K562 (cell line): ENCODE data around the gene ODAD4. TPM values are rescaled to one million over a fixed set of nuclear protein-coding genes. Genes with fewer than 3 reads are reported as not detected.

ENCODE experiments used
- ATAC-seq: fragments of 200-7000 bp; cut with Tn5 transposase; 3 replicates; pipeline ENCODE4 v1.9.1; 2020; ENCODE audit warnings: moderate library complexity
- BruUV-seq: library from RNA; stranded (reverse); fragments of 400-500 nt; replicated peaks from 2 replicates; lab custom pipeline; 2021; lab: Mats Ljungman, UMichigan
- CTCF ChIA-PET: fragments of 300-600 bp; formaldehyde crosslinking; extraction: SDS; loops from one replicate; lab custom pipeline; 2021; ENCODE audit warnings: low intra/inter-chr PET ratio; lab: Yijun Ruan, JAX
- POLR2A ChIA-PET: fragments of 300-600, 350-650 bp; sonication (Branson Sonifier 250); formaldehyde crosslinking; extraction: SDS; loops from one replicate; lab custom pipeline; 2021; ENCODE audit warnings: antibody characterized with exemption, inconsistent platforms; lab: Yijun Ruan, JAX
- DNase-seq, 4 experiments: peaks; one replicate each; pipeline versions ENCODE4 v3.0.0 to v3.0.0-alpha.2; 2011 to 2018; ENCODE audit warnings: low spot score in 3 of 4, mixed read lengths in 3 of 4; ENCODE audit errors: extremely low read depth in 1 of 4
- FAIRE-seq: peaks from 2 replicates; lab custom pipeline; 2011; peaks lifted over from hg19 to GRCh38; lab: Jason Lieb, UNC
- H2AFZ ChIP-seq: 2 replicates; pipeline ENCODE4 v1.6.0; 2011; ENCODE audit warnings: low read depth, low read length, control low read depth, inconsistent platforms
- H3K27ac ChIP-seq: fragments of 200-600 bp; 3 replicates; pipeline ENCODE4 v1.8.0; 2011; ENCODE audit warnings: low read depth, mild to moderate bottlenecking, control low read depth, inconsistent platforms, low read length, moderate library complexity, mixed read lengths; ENCODE audit errors: extremely low read depth
- H3K27me3 ChIP-seq, 2 experiments: fragments of 300-600 bp in 1 of 2; 2 replicates in 1 of 2; 3 replicates in 1 of 2; pipeline versions ENCODE4 v1.6.0 to v1.8.0; 2011; ENCODE audit warnings: inconsistent platforms in 2 of 2, low read length in 2 of 2, mild to moderate bottlenecking in 1 of 2, mixed read lengths in 1 of 2, moderate library complexity in 1 of 2; ENCODE audit not compliant: control insufficient read depth in 2 of 2, insufficient read depth in 2 of 2
- H3K36me3 ChIP-seq: fragments of 300-600 bp; 3 replicates; pipeline ENCODE4 v1.8.0; 2011; ENCODE audit warnings: mild to moderate bottlenecking, low read length, inconsistent platforms; ENCODE audit not compliant: control insufficient read depth, insufficient read depth
- H3K4me1 ChIP-seq, 2 experiments: fragments of 200-600 bp in 1 of 2; replicated peaks in 1 of 2; 2 replicates in 1 of 2; 3 replicates in 1 of 2; pipeline versions ENCODE4 v1.5.1 to v1.8.0; 2011; ENCODE audit warnings: inconsistent platforms in 2 of 2, low read length in 2 of 2, mild to moderate bottlenecking in 1 of 2, mixed read lengths in 1 of 2, moderate library complexity in 1 of 2; ENCODE audit not compliant: control insufficient read depth in 2 of 2, insufficient read depth in 2 of 2
- H3K4me2 ChIP-seq: 2 replicates; pipeline ENCODE4 v1.6.1; 2011; ENCODE audit warnings: low read length, control low read depth, inconsistent platforms, mixed read lengths; ENCODE audit not compliant: insufficient read depth
- H3K4me3 ChIP-seq: fragments of 200-600 bp; sonication (generic), shearing (Covaris generic); 2 replicates; pipeline ENCODE4 v1.5.1; 2016; ENCODE audit warnings: control low read depth, inconsistent platforms
- H3K79me2 ChIP-seq: fragments of 200-600 bp; 3 replicates; pipeline ENCODE4 v1.8.0; 2011; ENCODE audit warnings: low read length, inconsistent platforms; ENCODE audit not compliant: control insufficient read depth, insufficient read depth
- H3K9ac ChIP-seq, 2 experiments: 2 replicates each; pipeline versions ENCODE4 v1.6.0 to v1.6.1; 2011; ENCODE audit warnings: low read depth in 2 of 2, low read length in 2 of 2, control low read depth in 1 of 2, inconsistent platforms in 1 of 2, mild to moderate bottlenecking in 1 of 2, mixed read lengths in 1 of 2; ENCODE audit not compliant: insufficient read depth in 1 of 2
- H3K9me1 ChIP-seq: one replicate; pipeline ENCODE4 v1.6.0; 2011; ENCODE audit warnings: inconsistent platforms, mild to moderate bottlenecking, low read length, moderate library complexity; ENCODE audit not compliant: control insufficient read depth, insufficient read depth
- H3K9me3 ChIP-seq: replicated peaks from 2 replicates; pipeline ENCODE4 v1.5.1; 2011; ENCODE audit warnings: low read depth, low read length, inconsistent platforms; ENCODE audit not compliant: control insufficient read depth, insufficient read depth
- H4K20me1 ChIP-seq: replicated peaks from 2 replicates; pipeline ENCODE4 v1.6.1; 2011; ENCODE audit warnings: low read length, inconsistent platforms, mixed read lengths; ENCODE audit not compliant: control insufficient read depth, insufficient read depth
- ATF7 ChIP-seq: fragments of 450-650 bp; IDR thresholded peaks from 2 replicates; pipeline ENCODE4 v1.7.1; 2014; ENCODE audit warnings: mild to moderate bottlenecking, moderate library complexity
- C11orf30 ChIP-seq: fragments of 450-650 bp; IDR thresholded peaks from 2 replicates; pipeline ENCODE4 v1.6.1; 2016; ENCODE audit warnings: low read depth, mild to moderate bottlenecking
- DACH1 ChIP-seq: fragments of 450-650 bp; IDR thresholded peaks from 2 replicates; pipeline ENCODE4 v1.6.1; 2018; ENCODE audit not compliant: partially characterized antibody
- DMBX1 ChIP-seq: fragments of 250-450 bp; sonication (Bioruptor Pico); IDR thresholded peaks from 2 replicates; pipeline ENCODE4 v1.8.0; 2022; ENCODE audit warnings: inconsistent platforms, mild to moderate bottlenecking, moderate library complexity, borderline replicate concordance
- EWSR1 ChIP-seq: fragments of 450-650 bp; IDR thresholded peaks from 2 replicates; pipeline ENCODE4 v1.6.1; 2018; ENCODE audit warnings: borderline replicate concordance, mild to moderate bottlenecking, low read depth, moderate library complexity; ENCODE audit not compliant: partially characterized antibody
- HDAC1 ChIP-seq, 2 experiments: fragments of 450-650 bp; IDR thresholded peaks; 2 replicates each; pipeline ENCODE4 v1.6.1; 2016 to 2017; ENCODE audit warnings: inconsistent platforms in 1 of 2, mild to moderate bottlenecking in 1 of 2, moderate library complexity in 1 of 2
- MLLT1 ChIP-seq, 2 experiments: fragments of 450-650 bp; IDR thresholded peaks; 2 replicates each; pipeline ENCODE4 v1.6.1; 2016
- PPARD ChIP-seq: fragments of 250-450 bp; sonication (Bioruptor Pico); IDR thresholded peaks from 2 replicates; pipeline ENCODE4 v1.8.0; 2022; ENCODE audit warnings: inconsistent platforms, mild to moderate bottlenecking, moderate library complexity
- PTBP1 ChIP-seq: fragments of 200-400 bp; formaldehyde crosslinking; IDR thresholded peaks from 2 replicates; pipeline ENCODE4 v1.6.1; 2017; ENCODE audit warnings: low read depth, low read length
- SIN3A ChIP-seq, 2 experiments: fragments of 150-350 bp in 1 of 2; IDR thresholded peaks; 2 replicates each; pipeline ENCODE4 v1.6.1; 2011 to 2016; ENCODE audit warnings: borderline replicate concordance in 2 of 2, low read depth in 2 of 2, low read length in 2 of 2, mild to moderate bottlenecking in 2 of 2, moderate library complexity in 2 of 2; ENCODE audit not compliant: control insufficient read depth in 1 of 2
- SMAD1 ChIP-seq: fragments of 150-350 bp; IDR thresholded peaks from 2 replicates; pipeline ENCODE4 v1.6.1; 2014; ENCODE audit warnings: low read length, low read depth; ENCODE audit not compliant: partially characterized antibody
- STAG1 ChIP-seq: sonication (generic); formaldehyde crosslinking; IDR thresholded peaks from 2 replicates; pipeline ENCODE4 v1.5.0; 2020; ENCODE audit warnings: missing genetic modification reagents, borderline replicate concordance
- ZFP1 ChIP-seq: fragments of 450-650 bp; formaldehyde crosslinking; IDR thresholded peaks from 2 replicates; pipeline ENCODE4 v1.4.0; 2020; ENCODE audit warnings: mild to moderate bottlenecking, mixed read lengths
- ZKSCAN1 ChIP-seq: fragments of 150-350 bp; IDR thresholded peaks from 2 replicates; pipeline ENCODE4 v1.6.1; 2016; ENCODE audit warnings: low read depth, low read length
- ZNF316 ChIP-seq: fragments of 450-650 bp; IDR thresholded peaks from 2 replicates; pipeline ENCODE4 v1.6.1; 2016
- ZNF77 ChIP-seq: fragments of 250-450 bp; sonication (Bioruptor Pico); IDR thresholded peaks from 2 replicates; pipeline ENCODE4 v1.5.0; 2020
- WGBS: fragments of 100-300 bp; shearing (Covaris generic); methylation state at CpG from one replicate; pipeline ENCODE4 v1.1.6; 2016; ENCODE audit warnings: low coverage, mixed read lengths; ENCODE audit not compliant: insufficient coverage; ENCODE audit errors: missing lambda C conversion rate; 5-methylcytosine and 5-hydroxymethylcytosine counted together
- in situ Hi-C: fragments of 300-500 bp; cut with MboI; formaldehyde crosslinking; loops from 4 replicates; pipeline ENCODE4 v1.15.0; 2018; ENCODE audit warnings: inconsistent platforms, mixed read lengths
- intact Hi-C: fragments of 100-400 bp; cut with micrococcal nuclease; formaldehyde crosslinking; loops from 2 replicates; pipeline ENCODE4 v1.14.2; 2022
- polyA plus RNA-seq, 8 experiments: library from polyadenylated mRNA; depleted of rRNA in 4 of 8; stranded (reverse) in 5 of 8; unstranded in 3 of 8; fragments of >200 nt; fragmentation: Nextera tagmentation in 2 of 8; fragmentation: Illumina TruSeq in 1 of 8; extraction: Ambion mirVana in 2 of 8; extraction: Trizol in 1 of 8; gene quantifications; 2 replicates each; pipeline versions ENCODE4 v1.2.1 to v1.2.3, GENCODE V29; 2011 to 2014; ENCODE audit warnings: inconsistent platforms in 1 of 8, missing spikeins in 1 of 8
- total RNA-seq, 7 experiments: library from RNA; depleted of rRNA in 6 of 7; stranded (reverse); fragments of >200 nt in 6 of 7; fragmentation: Illumina TruSeq in 2 of 7; extraction: Trizol in 2 of 7; gene quantifications; 2 replicates each; pipeline versions ENCODE4 v1.2.1 to v1.2.3, GENCODE V29; 2011 to 2021; ENCODE audit warnings: low replicate concordance in 1 of 7

ODAD4 gene
- total and polyA plus RNA-seq, 9 of the 15 experiments (the other 6 are each of a cell fraction or from before 2014, with no cell fraction given) = 0.09 to 0.98 (median 0.51) TPM

- peaks cover 19% of the 10 kb centered on the region; the same call in 1 of the 2 replicates for H4K20me1 ChIP-seq
- no peak overlapping the region for H3K4me2 ChIP-seq
- H3K36me3 ChIP-seq = peaks cover 73% of the 10 kb centered on the region
- ChIA-PET POLR2A (interaction anchor here (0.6 kb wide), 1 partner anchor 260 kb away, joined by 3 read pairs; no protein-coding TSS in a partner anchor), CTCF (no interaction called here)
- no peak overlapping the region for H3K27ac ChIP-seq
- H2AFZ ChIP-seq = no peak overlapping the region
- DNase-seq (no peak), FAIRE-seq (no peak), ATAC-seq (no peak)
- no peaks in the 10 kb centered on the region; a peak in 1 of 5 replicates for H3K4me1 ChIP-seq
- in situ Hi-C loops = no loop called here
- intact Hi-C loops = no loop called here
- no peak overlapping the region for H3K4me3 ChIP-seq
- no peaks in the 10 kb centered on the region for H3K9me1 ChIP-seq
- H3K9ac ChIP-seq = no peak overlapping the region
- TF ChIP-seq C11orf30 (0 out of 2 replicates have a peak, but pooled peaks have one; percentile 16), ZNF316 (peak; percentile 55), DMBX1 (CRISPR knock-in tag) (no peak), HDAC1 (IDR thresholded peaks at IDR 0.05) (no peak)
- WGBS = 92% methylated on average over 2 of the region's 2 CpGs
- H3K27me3 ChIP-seq = no peaks in the 10 kb centered on the region
- no TSS peak for BruUV-seq
- peaks cover 59% of the 10 kb centered on the region for H3K79me2 ChIP-seq
- no peaks in the 10 kb centered on the region for H3K9me3 ChIP-seq
Observed at GRCh38 chr17:42001729-42002128, 71.3 kb downstream of the ODAD4 start.

GRCh38 chr17:42002175-42002791 is 71.9 kb downstream of the ODAD4 start:
- Histone ChIP-seq H3K4me1 (no peaks in the 10 kb centered on the region; a peak in 1 of 5 replicates), H3K36me3 (peaks cover 71% of the 10 kb centered on the region), H3K27me3 (no peaks in the 10 kb centered on the region), H3K27ac (no peak overlapping the region), H3K9ac (no peak overlapping the region), H3K4me3 (no peak overlapping the region), H3K9me1 (no peaks in the 10 kb centered on the region), H4K20me1 (peaks cover 19% of the 10 kb centered on the region; the same call in 1 of the 2 replicates), H3K79me2 (peaks cover 64% of the 10 kb centered on the region), H2AFZ (no peak overlapping the region), H3K4me2 (no peak overlapping the region), H3K9me3 (no peaks in the 10 kb centered on the region)
- no peak for FAIRE-seq
- DNase-seq = no peak
- WGBS = 90% methylated on average over 7 of the region's 7 CpGs
- POLR2A ChIA-PET = interaction anchor here (0.6 to 4.3 kb wide), 4 partner anchors 14 to 260 kb away, joined by 3 to 37 read pairs (median 4); partner anchors contain the start of genes CNP and DNAJC7
- in situ Hi-C loops (no loop called here), intact Hi-C loops (no loop called here)
- CTCF ChIA-PET = no interaction called here
- ATAC-seq = no peak
- BruUV-seq = no TSS peak
- TF ChIP-seq ZFP1 (CRISPR knock-in tag) (no peak), PPARD (CRISPR knock-in tag) (no peak), ZKSCAN1 (no peak), MLLT1 (IDR thresholded peaks at IDR 0.05) (no peak), ZNF77 (CRISPR knock-in tag) (no peak), STAG1 (CRISPR knock-in tag) (no peak), PTBP1 (no peak), DACH1 (no peak), SIN3A (IDR thresholded peaks at IDR 0.05; ENCODE audit: borderline replicate concordance in 2 of 2, control insufficient read depth in 1 of 2, low read depth in 2 of 2, low read length in 2 of 2) (no peak), EWSR1 (no peak), ATF7 (no peak), SMAD1 (no peak)
